Occipital lobe (tissue), 2 donors: ENCODE results near the gene COL9A3. TPM values are rescaled to one million over a fixed set of nuclear protein-coding genes. Genes with fewer than 3 reads are reported as not detected.

ENCODE experiments used
- DNase-seq: peaks from one replicate; lab custom pipeline; 2025; lab: John Stamatoyannopoulos, UW
- total RNA-seq: library from RNA; depleted of rRNA; stranded (reverse); fragments of >200 nt; gene quantifications from one replicate; pipeline ENCODE4 v1.2.3, GENCODE V29; 2014

Gene COL9A3
- total RNA-seq, 1 donor from 2014 or later = 37.1 TPM

DNA sequence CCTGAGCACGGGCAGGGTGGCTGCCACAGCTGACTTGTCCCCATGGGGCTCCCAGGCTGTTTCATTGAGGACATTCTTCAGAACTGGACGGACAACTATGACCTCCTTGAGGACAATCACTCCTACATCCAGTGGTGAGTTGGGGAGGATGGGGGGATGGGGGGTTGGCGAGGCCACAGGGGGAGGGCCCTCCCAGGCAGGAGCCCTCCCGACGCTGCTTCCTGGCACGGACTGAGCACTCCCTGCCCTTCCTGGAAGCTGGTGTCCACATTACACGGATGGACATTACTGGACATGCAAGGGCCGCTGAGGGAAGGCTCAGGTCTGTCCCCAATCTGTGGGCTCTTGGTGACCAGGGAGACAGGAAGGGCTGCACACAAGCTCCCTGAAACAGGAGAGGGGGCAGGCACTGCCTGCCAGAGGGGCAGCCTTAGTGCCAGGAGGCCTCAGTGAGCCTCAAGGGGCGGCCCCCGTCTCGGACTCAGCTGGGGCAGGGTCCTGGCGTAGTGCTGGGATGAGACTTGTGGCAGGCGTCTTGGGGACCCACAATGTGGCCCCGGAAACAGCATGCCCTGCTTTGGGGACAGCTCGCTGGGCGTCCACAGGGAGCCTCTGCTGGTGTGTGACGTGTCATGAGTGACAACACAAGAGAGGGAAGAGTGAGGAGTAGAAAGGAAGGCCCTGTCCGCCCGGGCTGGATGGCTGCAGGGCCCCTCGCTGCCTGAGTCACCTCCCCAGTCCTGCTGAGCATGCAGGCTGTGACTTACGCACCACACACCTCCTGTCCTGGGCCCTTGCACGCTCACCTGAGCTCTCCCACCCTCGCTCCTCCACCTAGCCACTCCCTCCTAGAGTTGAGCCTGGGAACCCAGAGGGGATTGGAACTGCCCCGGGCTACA, 7.1 kb upstream of the COL9A3 start:
- DNase-seq = no peak

GRCh38 chr20:62811320-62811719, 5.5 kb upstream of the COL9A3 start:
- no peak for DNase-seq

GRCh38 chr20:62811720-62812119, 5.1 kb upstream of the COL9A3 start:
- DNase-seq = no peak

GRCh38 chr20:62812181-62812906, 4.5 kb upstream of the COL9A3 start:
- no peak for DNase-seq

DNA sequence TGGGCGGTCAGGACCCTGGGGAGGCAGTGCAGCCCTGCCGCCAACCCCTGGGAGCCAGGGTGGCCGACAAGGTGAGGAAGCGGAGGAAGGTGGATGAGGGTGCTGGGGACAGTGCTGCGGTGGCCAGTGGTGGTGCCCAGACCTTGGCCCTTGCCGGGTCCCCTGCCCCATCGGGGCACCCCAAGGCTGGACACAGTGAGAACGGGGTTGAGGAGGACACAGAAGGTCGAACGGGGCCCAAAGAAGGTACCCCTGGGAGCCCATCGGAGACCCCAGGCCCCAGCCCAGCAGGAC, 4.0 kb upstream of the COL9A3 start:
- no peak for DNase-seq

GRCh38 chr20:62813588-62813987, 3.3 kb upstream of the COL9A3 start:
- no peak for DNase-seq

GRCh38 chr20:62814060-62814708, 2.7 kb upstream of the COL9A3 start:
- DNase-seq = no peak

GRCh38 chr20:62814709-62815065, 2.2 kb upstream of the COL9A3 start:
- no peak for DNase-seq

DNA sequence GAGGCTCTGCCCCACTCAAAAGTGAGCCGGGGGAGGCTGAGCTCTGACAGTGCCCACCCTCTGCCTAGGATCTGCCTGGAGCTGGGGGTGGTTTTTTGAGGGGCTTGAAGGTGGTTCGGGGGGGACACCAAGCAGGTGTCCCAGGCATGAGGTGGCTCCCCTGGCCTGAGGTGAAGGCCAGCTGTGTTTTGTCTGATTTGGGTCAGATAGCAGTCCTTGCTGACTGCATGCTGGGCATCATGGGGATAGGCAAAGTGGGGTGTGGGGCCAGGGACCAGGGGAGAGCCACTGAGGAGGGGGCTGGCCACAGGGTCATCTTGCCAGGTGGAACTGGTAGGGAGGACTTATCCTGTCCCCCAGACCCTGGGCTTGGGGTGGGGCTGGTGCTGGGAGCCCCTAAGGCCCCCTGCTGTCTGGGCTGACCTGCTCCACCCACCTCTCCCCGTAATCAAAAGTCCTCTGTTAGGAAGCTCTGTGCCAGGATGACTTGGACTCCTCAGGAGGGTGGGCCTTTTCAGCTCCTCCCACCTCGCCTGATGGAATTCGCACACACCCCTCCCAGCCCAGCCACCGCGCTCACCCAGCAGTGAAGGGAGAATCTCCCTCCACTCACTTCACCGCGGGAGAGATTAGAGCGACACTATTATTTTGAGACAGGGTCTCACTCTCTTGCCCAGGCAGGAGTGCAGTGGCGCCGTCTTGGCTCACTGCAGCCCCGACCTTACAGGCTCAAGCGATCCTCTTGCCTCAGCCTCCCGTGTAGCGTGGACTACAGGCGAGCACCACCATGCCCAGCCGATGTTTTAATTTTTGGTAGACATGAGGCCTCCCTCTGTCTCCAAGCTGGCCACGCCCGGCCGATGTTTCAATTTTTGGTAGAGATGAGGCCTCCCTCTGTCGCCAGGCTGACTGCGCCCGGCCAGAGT, 1.5 kb upstream of the COL9A3 start:
- no peak for DNase-seq

GRCh38 chr20:62816031-62816883, 593 bp upstream of the COL9A3 start:
- no peak for DNase-seq

GRCh38 chr20:62817975-62818591, 1.2 kb downstream of the COL9A3 start:
- no peak for DNase-seq

- DNase-seq = no peak
Measured at GRCh38 chr20:62818592-62819493, 2.0 kb downstream of the COL9A3 start.

- peak; percentile 38 for DNase-seq
Measured at GRCh38 chr20:62819494-62820174, 2.8 kb downstream of the COL9A3 start.

DNA sequence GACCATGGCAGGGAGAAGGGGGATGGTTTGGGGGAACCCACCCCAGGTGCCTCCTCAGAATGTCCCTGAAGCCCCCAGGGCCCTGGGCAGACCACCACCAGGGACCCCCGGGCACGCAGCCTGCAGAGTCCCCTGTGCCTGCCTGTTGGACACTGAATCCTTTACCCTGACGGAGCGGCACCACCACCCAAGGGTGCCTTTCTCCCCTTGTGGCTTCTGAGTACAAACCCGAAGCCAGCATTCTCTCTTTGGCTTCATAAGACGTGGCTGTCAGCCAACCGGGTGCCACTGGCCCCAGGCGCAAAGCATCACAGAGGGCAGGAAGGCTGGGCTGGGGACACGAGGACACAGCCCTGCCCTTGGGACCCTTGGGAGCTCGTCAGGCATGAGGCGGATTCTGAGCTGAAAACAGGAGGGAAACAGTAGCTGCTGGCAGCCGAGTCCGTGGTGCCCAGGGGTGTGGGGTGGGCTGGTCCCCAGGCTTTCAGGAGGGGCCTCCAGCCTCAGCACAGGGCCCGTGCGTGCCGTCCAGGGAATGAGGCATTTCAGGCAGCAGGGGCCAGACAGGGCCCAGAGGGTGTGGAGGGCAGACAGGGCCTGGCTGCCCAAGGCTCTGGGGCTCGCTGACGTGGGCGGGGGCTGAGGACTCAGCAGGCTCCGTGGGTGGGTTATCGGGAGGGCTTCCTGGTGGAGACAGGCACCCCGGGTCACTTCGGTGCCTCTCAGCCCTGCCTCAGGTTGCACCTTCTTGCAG, 3.5 kb downstream of the COL9A3 start:
- DNase-seq = no peak

GRCh38 chr20:62820962-62821725, 4.3 kb downstream of the COL9A3 start:
- DNase-seq = no peak

GRCh38 chr20:62821726-62822210, 4.9 kb downstream of the COL9A3 start:
- no peak for DNase-seq
